Measurements from ENCODE around the gene RBL2. TPM values are rescaled to one million over a fixed set of nuclear protein-coding genes. Genes with fewer than 3 reads are reported as not detected.

RBL2 gene
- total and polyA plus RNA-seq, 2 of the 13 experiments (the other 11 are each of a cell fraction or from before 2014, with no cell fraction given), result 41.2 to 60.9 TPM

DNA sequence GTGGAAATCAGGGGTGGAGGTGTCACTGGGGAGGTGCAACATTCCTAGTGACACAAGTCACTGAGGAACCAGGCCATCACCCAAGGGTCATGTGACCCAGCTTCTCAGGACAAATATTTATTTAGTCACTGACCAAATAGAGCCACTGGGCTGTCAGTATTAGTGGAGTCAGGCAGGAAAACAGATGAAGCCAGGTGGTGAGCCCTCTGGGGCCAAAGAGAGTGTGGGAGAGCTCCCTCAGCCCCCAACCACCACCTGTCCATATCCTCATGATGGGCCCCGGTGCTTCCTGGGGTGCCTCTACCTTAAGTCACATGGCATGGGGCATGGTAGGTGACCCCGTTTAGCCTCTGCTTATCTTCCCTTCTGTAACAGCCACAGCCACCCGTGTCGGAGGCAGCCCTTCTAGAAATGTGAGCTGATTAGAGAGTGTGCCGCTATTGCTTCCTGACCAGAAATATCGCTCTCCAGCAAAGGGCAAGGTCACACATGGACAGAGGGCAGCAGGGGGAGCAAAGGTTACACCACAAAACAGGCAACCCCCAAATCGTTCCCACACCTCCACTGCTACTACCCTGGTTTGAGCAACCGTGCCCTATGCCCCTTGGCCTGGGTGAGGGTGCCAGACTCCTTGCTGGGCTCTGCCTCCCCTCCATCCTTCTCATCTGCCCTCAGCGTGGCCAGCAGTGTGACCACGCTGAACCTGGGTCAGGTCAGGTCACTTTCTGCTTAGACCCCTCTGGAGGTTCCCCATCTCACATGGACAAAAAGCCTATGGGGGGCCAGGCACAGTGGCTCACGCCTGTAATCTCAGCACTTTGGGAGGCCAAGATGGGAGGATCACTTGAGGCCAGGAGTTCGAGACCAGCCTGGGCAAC, 77.4 kb downstream of the RBL2 start (continued):
- TF ChIP-seq, protein P1, sequence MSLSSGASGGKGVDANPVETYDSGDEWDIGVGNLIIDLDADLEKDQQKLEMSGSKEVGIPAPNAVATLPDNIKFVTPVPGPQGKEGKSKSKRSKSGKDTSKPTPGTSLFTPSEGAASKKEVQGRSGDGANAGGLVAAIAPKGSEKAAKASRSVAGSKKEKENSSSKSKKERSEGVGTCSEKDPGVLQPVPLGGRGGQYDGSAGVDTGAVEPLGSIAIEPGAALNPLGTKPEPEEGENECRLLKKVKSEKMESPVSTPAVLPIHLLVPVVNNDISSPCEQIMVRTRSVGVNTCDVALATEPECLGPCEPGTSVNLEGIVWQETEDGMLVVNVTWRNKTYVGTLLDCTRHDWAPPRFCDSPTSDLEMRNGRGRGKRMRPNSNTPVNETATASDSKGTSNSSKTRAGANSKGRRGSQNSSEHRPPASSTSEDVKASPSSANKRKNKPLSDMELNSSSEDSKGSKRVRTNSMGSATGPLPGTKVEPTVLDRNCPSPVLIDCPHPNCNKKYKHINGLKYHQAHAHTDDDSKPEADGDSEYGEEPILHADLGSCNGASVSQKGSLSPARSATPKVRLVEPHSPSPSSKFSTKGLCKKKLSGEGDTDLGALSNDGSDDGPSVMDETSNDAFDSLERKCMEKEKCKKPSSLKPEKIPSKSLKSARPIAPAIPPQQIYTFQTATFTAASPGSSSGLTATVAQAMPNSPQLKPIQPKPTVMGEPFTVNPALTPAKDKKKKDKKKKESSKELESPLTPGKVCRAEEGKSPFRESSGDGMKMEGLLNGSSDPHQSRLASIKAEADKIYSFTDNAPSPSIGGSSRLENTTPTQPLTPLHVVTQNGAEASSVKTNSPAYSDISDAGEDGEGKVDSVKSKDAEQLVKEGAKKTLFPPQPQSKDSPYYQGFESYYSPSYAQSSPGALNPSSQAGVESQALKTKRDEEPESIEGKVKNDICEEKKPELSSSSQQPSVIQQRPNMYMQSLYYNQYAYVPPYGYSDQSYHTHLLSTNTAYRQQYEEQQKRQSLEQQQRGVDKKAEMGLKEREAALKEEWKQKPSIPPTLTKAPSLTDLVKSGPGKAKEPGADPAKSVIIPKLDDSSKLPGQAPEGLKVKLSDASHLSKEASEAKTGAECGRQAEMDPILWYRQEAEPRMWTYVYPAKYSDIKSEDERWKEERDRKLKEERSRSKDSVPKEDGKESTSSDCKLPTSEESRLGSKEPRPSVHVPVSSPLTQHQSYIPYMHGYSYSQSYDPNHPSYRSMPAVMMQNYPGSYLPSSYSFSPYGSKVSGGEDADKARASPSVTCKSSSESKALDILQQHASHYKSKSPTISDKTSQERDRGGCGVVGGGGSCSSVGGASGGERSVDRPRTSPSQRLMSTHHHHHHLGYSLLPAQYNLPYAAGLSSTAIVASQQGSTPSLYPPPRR (CRISPR knock-in tag; IDR thresholded peaks at IDR 0.05; ENCODE audit: borderline replicate concordance), result peak; percentile 83; the same call in 1 of the 2 replicates
- TF ChIP-seq HNRNPL (IDR thresholded peaks at IDR 0.05; ENCODE audit: low read depth, low read length), result peak; percentile 94; the same call in 1 of the 2 replicates
- TF ChIP-seq, protein P2, sequence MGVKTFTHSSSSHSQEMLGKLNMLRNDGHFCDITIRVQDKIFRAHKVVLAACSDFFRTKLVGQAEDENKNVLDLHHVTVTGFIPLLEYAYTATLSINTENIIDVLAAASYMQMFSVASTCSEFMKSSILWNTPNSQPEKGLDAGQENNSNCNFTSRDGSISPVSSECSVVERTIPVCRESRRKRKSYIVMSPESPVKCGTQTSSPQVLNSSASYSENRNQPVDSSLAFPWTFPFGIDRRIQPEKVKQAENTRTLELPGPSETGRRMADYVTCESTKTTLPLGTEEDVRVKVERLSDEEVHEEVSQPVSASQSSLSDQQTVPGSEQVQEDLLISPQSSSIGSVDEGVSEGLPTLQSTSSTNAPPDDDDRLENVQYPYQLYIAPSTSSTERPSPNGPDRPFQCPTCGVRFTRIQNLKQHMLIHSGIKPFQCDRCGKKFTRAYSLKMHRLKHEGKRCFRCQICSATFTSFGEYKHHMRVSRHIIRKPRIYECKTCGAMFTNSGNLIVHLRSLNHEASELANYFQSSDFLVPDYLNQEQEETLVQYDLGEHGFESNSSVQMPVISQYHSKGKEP (CRISPR knock-in tag; IDR thresholded peaks at IDR 0.05), result no peak
- TF ChIP-seq, protein P3, sequence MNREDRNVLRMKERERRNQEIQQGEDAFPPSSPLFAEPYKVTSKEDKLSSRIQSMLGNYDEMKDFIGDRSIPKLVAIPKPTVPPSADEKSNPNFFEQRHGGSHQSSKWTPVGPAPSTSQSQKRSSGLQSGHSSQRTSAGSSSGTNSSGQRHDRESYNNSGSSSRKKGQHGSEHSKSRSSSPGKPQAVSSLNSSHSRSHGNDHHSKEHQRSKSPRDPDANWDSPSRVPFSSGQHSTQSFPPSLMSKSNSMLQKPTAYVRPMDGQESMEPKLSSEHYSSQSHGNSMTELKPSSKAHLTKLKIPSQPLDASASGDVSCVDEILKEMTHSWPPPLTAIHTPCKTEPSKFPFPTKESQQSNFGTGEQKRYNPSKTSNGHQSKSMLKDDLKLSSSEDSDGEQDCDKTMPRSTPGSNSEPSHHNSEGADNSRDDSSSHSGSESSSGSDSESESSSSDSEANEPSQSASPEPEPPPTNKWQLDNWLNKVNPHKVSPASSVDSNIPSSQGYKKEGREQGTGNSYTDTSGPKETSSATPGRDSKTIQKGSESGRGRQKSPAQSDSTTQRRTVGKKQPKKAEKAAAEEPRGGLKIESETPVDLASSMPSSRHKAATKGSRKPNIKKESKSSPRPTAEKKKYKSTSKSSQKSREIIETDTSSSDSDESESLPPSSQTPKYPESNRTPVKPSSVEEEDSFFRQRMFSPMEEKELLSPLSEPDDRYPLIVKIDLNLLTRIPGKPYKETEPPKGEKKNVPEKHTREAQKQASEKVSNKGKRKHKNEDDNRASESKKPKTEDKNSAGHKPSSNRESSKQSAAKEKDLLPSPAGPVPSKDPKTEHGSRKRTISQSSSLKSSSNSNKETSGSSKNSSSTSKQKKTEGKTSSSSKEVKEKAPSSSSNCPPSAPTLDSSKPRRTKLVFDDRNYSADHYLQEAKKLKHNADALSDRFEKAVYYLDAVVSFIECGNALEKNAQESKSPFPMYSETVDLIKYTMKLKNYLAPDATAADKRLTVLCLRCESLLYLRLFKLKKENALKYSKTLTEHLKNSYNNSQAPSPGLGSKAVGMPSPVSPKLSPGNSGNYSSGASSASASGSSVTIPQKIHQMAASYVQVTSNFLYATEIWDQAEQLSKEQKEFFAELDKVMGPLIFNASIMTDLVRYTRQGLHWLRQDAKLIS (CRISPR knock-in tag; IDR thresholded peaks at IDR 0.05), result no peak
- TF ChIP-seq KDM5A (IDR thresholded peaks at IDR 0.05; ENCODE audit: borderline replicate concordance, low read length), result no peak
- TF ChIP-seq ZNF879 (CRISPR knock-in tag; IDR thresholded peaks at IDR 0.05), result no peak

Data from HepG2 (cell line).